H1 (cell line): Measurements from ENCODE around the gene TEX35. TPM values are rescaled to one million over a fixed set of nuclear protein-coding genes. Genes with fewer than 3 reads are reported as not detected.

Experiments
- CTCF ChIA-PET: fragments of 300-600 bp; sonication (Branson Sonifier 250); formaldehyde crosslinking; loops from one replicate; lab custom pipeline; 2021; ENCODE audit not compliant: partially characterized antibody; lab: Charles Lee
- POLR2A ChIA-PET: fragments of 300-600 bp; sonication (Branson Sonifier 250); formaldehyde crosslinking; loops from one replicate; lab custom pipeline; 2021; ENCODE audit warnings: inconsistent platforms; ENCODE audit not compliant: partially characterized antibody; lab: Charles Lee
- DNase-seq, 2 experiments: peaks; one replicate each; pipeline versions ENCODE4 v3.0.0 to v3.0.0-alpha.2; 2010 to 2022; ENCODE audit warnings: low spot score in 2 of 2, low read depth in 1 of 2, mixed read lengths in 1 of 2
- FAIRE-seq: peaks from 2 replicates; lab custom pipeline; 2011; peaks lifted over from hg19 to GRCh38; lab: Jason Lieb, UNC
- H2AFZ ChIP-seq: 2 replicates; pipeline ENCODE4 v1.8.1; 2012; ENCODE audit warnings: low read length, inconsistent platforms
- H2AK5ac ChIP-seq: 2 replicates; pipeline ENCODE4 v1.6.1; 2013; ENCODE audit warnings: low read depth, low read length
- H2BK120ac ChIP-seq: replicated peaks from 2 replicates; pipeline ENCODE3; 2013; ENCODE audit warnings: low read depth, low read length, inconsistent platforms
- H2BK12ac ChIP-seq: 2 replicates; pipeline ENCODE4 v1.6.1; 2013; ENCODE audit warnings: low read depth, low read length
- H2BK15ac ChIP-seq: 2 replicates; pipeline ENCODE4 v1.6.1; 2013; ENCODE audit warnings: low read length
- H2BK20ac ChIP-seq: 2 replicates; pipeline ENCODE4 v1.6.1; 2013; ENCODE audit warnings: low read length
- H2BK5ac ChIP-seq: 2 replicates; pipeline ENCODE4 v1.6.1; 2013; ENCODE audit warnings: low read depth, low read length
- H3K14ac ChIP-seq: 2 replicates; pipeline ENCODE4 v1.6.1; 2013; ENCODE audit warnings: inconsistent platforms; ENCODE audit not compliant: insufficient read length
- H3K18ac ChIP-seq: 2 replicates; pipeline ENCODE4 v1.6.1; 2013; ENCODE audit warnings: low read length; ENCODE audit errors: extremely low read depth
- H3K23ac ChIP-seq: 2 replicates; pipeline ENCODE4 v1.6.1; 2013; ENCODE audit warnings: inconsistent platforms; ENCODE audit not compliant: insufficient read length
- H3K23me2 ChIP-seq: 2 replicates; pipeline ENCODE4 v1.6.1; 2013; ENCODE audit warnings: low read depth, low read length
- H3K27ac ChIP-seq: 2 replicates; pipeline ENCODE4 v1.6.1; 2011; ENCODE audit warnings: low read depth, low read length, inconsistent platforms
- H3K27me3 ChIP-seq, 4 experiments: replicated peaks in 1 of 4; 1 replicate in 1 of 4; 2 replicates in 3 of 4; pipeline versions ENCODE4 v1.6.1 to v1.8.1; 2011 to 2013; ENCODE audit warnings: low read length in 3 of 4, mild to moderate bottlenecking in 3 of 4, inconsistent platforms in 2 of 4, mixed read lengths in 2 of 4, moderate library complexity in 1 of 4; ENCODE audit not compliant: control insufficient read depth in 3 of 4, insufficient read depth in 3 of 4; ENCODE audit errors: extremely low read depth in 1 of 4
- H3K36me3 ChIP-seq, 4 experiments: 2 replicates each; pipeline versions ENCODE4 v1.6.1 to v1.8.1; 2011 to 2013; ENCODE audit warnings: mild to moderate bottlenecking in 4 of 4, low read length in 3 of 4, moderate library complexity in 2 of 4, control low read depth in 1 of 4, inconsistent platforms in 1 of 4; ENCODE audit not compliant: insufficient read depth in 4 of 4, control insufficient read depth in 2 of 4
- H3K4ac ChIP-seq: replicated peaks from 2 replicates; pipeline ENCODE3; 2013; ENCODE audit warnings: low read length, low read depth, mixed read lengths, inconsistent platforms; ENCODE audit not compliant: insufficient read length
- H3K4me1 ChIP-seq, 4 experiments: replicated peaks in 1 of 4; 1 replicate in 1 of 4; 2 replicates in 3 of 4; pipeline versions ENCODE4 v1.6.1 to v1.8.1; 2011 to 2013; ENCODE audit warnings: low read length in 3 of 4, inconsistent platforms in 2 of 4, mixed read lengths in 1 of 4; ENCODE audit not compliant: insufficient read depth in 4 of 4, control insufficient read depth in 3 of 4
- H3K4me2 ChIP-seq, 2 experiments: 2 replicates each; pipeline versions ENCODE4 v1.6.1 to v1.8.1; 2011 to 2013; ENCODE audit warnings: low read depth in 2 of 2, low read length in 2 of 2, control low read depth in 1 of 2, inconsistent platforms in 1 of 2, mild to moderate bottlenecking in 1 of 2; ENCODE audit not compliant: insufficient read depth in 1 of 2
- H3K4me3 ChIP-seq, 4 experiments: fragments of 200-600, 300-600 bp in 1 of 4; sonication (generic), shearing (Covaris generic), sonication (Bioruptor Twin) in 1 of 4; 2 replicates each; pipeline versions ENCODE4 v1.5.1 to v1.8.1; 2011 to 2016; ENCODE audit warnings: low read length in 4 of 4, low read depth in 3 of 4, control low read depth in 2 of 4, inconsistent platforms in 2 of 4, mild to moderate bottlenecking in 2 of 4, mixed read lengths in 1 of 4, moderate library complexity in 1 of 4; ENCODE audit not compliant: insufficient read depth in 2 of 4; ENCODE audit errors: extremely low read depth in 1 of 4
- H3K56ac ChIP-seq: replicated peaks from 2 replicates; pipeline ENCODE3; 2013; ENCODE audit warnings: low read depth, mild to moderate bottlenecking, mixed read lengths, low read length, inconsistent platforms; ENCODE audit not compliant: insufficient read length
- H3K79me1 ChIP-seq: 2 replicates; pipeline ENCODE4 v1.6.1; 2013; ENCODE audit warnings: low read depth, low read length, control low read depth
- H3K79me2 ChIP-seq, 2 experiments: 2 replicates each; pipeline versions ENCODE4 v1.6.1 to v1.8.1; 2012 to 2013; ENCODE audit warnings: low read length in 2 of 2, mild to moderate bottlenecking in 2 of 2, inconsistent platforms in 1 of 2; ENCODE audit not compliant: insufficient read depth in 2 of 2, control insufficient read depth in 1 of 2
- H3K9ac ChIP-seq, 4 experiments: replicated peaks in 1 of 4; 1 replicate in 1 of 4; 2 replicates in 3 of 4; pipeline versions ENCODE4 v1.6.1 to v1.8.1; 2011 to 2013; ENCODE audit warnings: low read depth in 3 of 4, low read length in 3 of 4, control low read depth in 2 of 4, mild to moderate bottlenecking in 2 of 4, moderate library complexity in 2 of 4, inconsistent platforms in 1 of 4; ENCODE audit errors: extremely low read depth in 1 of 4
- H3K9me3 ChIP-seq, 2 experiments: 2 replicates each; pipeline versions ENCODE4 v1.6.1 to v1.8.1; 2012 to 2013; ENCODE audit warnings: mild to moderate bottlenecking in 2 of 2, moderate library complexity in 2 of 2, control low read depth in 1 of 2, inconsistent platforms in 1 of 2, low read depth in 1 of 2, low read length in 1 of 2, mixed read lengths in 1 of 2; ENCODE audit not compliant: insufficient read depth in 2 of 2
- H4K20me1 ChIP-seq, 2 experiments: replicated peaks in 1 of 2; 2 replicates each; pipeline versions ENCODE3 to v1.8.1; 2011 to 2013; ENCODE audit warnings: inconsistent platforms in 2 of 2, low read length in 2 of 2, mild to moderate bottlenecking in 1 of 2; ENCODE audit not compliant: insufficient read depth in 2 of 2, control insufficient read depth in 1 of 2
- H4K5ac ChIP-seq: 2 replicates; pipeline ENCODE4 v1.6.1; 2013; ENCODE audit warnings: low read length, low read depth, mixed read lengths, inconsistent platforms; ENCODE audit not compliant: insufficient read length
- H4K8ac ChIP-seq: 2 replicates; pipeline ENCODE4 v1.8.0; 2013; ENCODE audit warnings: mild to moderate bottlenecking, moderate library complexity, low read length, inconsistent platforms; ENCODE audit not compliant: insufficient read depth; ENCODE audit errors: extremely low read depth
- H4K91ac ChIP-seq: replicated peaks from 2 replicates; pipeline ENCODE3; 2013; ENCODE audit warnings: low read length, mixed read lengths, inconsistent platforms; ENCODE audit not compliant: insufficient read length
- PHF8 ChIP-seq: fragments of 200-600 bp; sonication (generic); conservative IDR thresholded peaks from 2 replicates; pipeline ENCODE4 v1.7.1; 2012; ENCODE audit warnings: low read depth, mild to moderate bottlenecking, inconsistent platforms, low read length, moderate library complexity
- TAF7 ChIP-seq: optimal IDR thresholded peaks from 2 replicates; pipeline ENCODE3; 2011; ENCODE audit warnings: low read depth, mild to moderate bottlenecking, inconsistent platforms, low read length, moderate library complexity, borderline replicate concordance
- WGBS, 2 experiments: shearing (Covaris generic) in 1 of 2; methylation state at CpG; one replicate each; pipeline versions ENCODE4 v1.1.6 to v1.1.7; 2013 to 2015; ENCODE audit warnings: low lambda C conversion rate in 2 of 2, mixed read lengths in 2 of 2, inconsistent platforms in 1 of 2, low coverage in 1 of 2, missing lambda C conversion rate in 1 of 2; ENCODE audit not compliant: insufficient replicate concordance in 2 of 2, insufficient coverage in 1 of 2, insufficient read length in 1 of 2; ENCODE audit errors: extremely low coverage in 1 of 2, missing lambda C conversion rate in 1 of 2; 5-methylcytosine and 5-hydroxymethylcytosine counted together
- polyA plus RNA-seq, 7 experiments: library from polyadenylated mRNA; depleted of rRNA in 3 of 7; stranded (reverse) in 5 of 7; unstranded in 2 of 7; fragments of >200 nt in 5 of 7; fragments of 200-250 nt in 2 of 7; gene quantifications; 1 replicate in 5 of 7; 2 replicates in 1 of 7; 4 replicates in 1 of 7; pipeline versions ENCODE4 v1.2.1 to v1.2.3, GENCODE V29; 2011 to 2013; ENCODE audit warnings: missing spikeins in 2 of 7, mixed read lengths in 2 of 7
- total RNA-seq: library from RNA; stranded (reverse); fragmentation: NEBNext Ultra II Directional; extraction: Animal tissue kit (Norgen Biotek cat#: 25700); gene quantifications from 2 replicates; pipeline ENCODE4 v1.2.1, GENCODE V29; 2021

TEX35 gene
- total and polyA plus RNA-seq, 2 of the 8 experiments (the other 6 are each of a cell fraction or from before 2014, with no cell fraction given) = 0.03 TPM; not detected in 1

- H4K20me1 ChIP-seq = no peaks in the 10 kb centered on the region
- H3K9me3 ChIP-seq = no peaks in the 10 kb centered on the region
- DNase-seq (no peak), FAIRE-seq (no peak)
- H4K91ac ChIP-seq = no peak overlapping the region
- no peak overlapping the region for H2BK15ac ChIP-seq
- H2BK20ac ChIP-seq = no peak overlapping the region
- CTCF ChIA-PET = interaction anchor here (0.6 to 16.8 kb wide), 6 partner anchors 13 to 572 kb away, joined by 3 to 238 read pairs (median 4); no protein-coding TSS in a partner anchor
- no peak overlapping the region for H3K4ac ChIP-seq
- H4K8ac ChIP-seq = no peak overlapping the region
- WGBS, 2 experiments = 89% methylated on average over 4 of the region's 4 CpGs; no CpG with 5 or more reads in 1 of the 2 experiments
- no peak overlapping the region for H2AK5ac ChIP-seq
- no peak overlapping the region for H3K23ac ChIP-seq
- no peak overlapping the region for H2BK5ac ChIP-seq
- no peak overlapping the region for H4K5ac ChIP-seq
- H2AFZ ChIP-seq = no peak overlapping the region
- H3K23me2 ChIP-seq = no peaks in the 10 kb centered on the region
- H3K9ac ChIP-seq = no peak overlapping the region
- H2BK120ac ChIP-seq = peak overlapping the region; percentile 31
- H3K14ac ChIP-seq = no peak overlapping the region
- no peak overlapping the region for H3K4me3 ChIP-seq
- H3K27me3 ChIP-seq = no peaks in the 10 kb centered on the region
- no peaks in the 10 kb centered on the region for H3K4me1 ChIP-seq
- no peak overlapping the region for H3K56ac ChIP-seq
- H2BK12ac ChIP-seq = no peak overlapping the region
- H3K36me3 ChIP-seq = no peaks in the 10 kb centered on the region
- no peak overlapping the region for H3K4me2 ChIP-seq
- no peak overlapping the region for H3K18ac ChIP-seq
- TF ChIP-seq PHF8 = no peak
- TF ChIP-seq TAF7 = no peak
- TF ChIP-seq, all 59 proteins: peak for 0
- POLR2A ChIA-PET = no interaction called here
- H3K79me1 ChIP-seq = no peaks in the 10 kb centered on the region
- no peak overlapping the region for H3K27ac ChIP-seq
- H3K79me2 ChIP-seq = no peaks in the 10 kb centered on the region
Observed at GRCh38 chr1:178518894-178519293, 6.0 kb downstream of the TEX35 start.
